GM21786 (cell line): ENCODE results near the gene CNTN5.
"Not testable (repeated sequence)": the region's sequence is repeated elsewhere in the genome, so short reads cannot be mapped to it uniquely, and the experiment has no call there.

ENCODE experiments used
- ATAC-seq: cut with Tn5 transposase; IDR thresholded peaks from one replicate; pipeline ENCODE4 v1.9.1; 2021; ENCODE audit not compliant: unreplicated experiment

CNTN5 gene

DNA sequence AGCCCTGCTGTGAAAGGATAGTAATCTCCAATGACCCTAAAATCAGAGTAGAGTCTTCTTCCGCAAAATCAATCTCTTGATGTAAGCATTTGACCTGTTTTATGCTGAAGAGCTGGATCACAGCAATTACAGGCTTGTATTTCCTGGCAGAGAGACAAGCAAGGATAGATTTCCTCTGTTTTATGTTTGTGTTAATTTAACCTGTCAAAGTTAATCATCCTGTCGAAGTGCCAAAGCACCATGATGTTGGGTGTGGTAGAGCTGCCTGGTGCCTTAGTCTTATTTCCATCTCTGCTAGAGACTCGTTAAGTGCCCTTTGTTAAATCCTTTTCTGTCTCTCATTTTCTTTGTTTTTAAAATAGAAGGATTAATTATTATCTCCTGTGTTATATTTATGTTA, 248.1 kb downstream of the CNTN5 start:
- no peak for ATAC-seq

DNA sequence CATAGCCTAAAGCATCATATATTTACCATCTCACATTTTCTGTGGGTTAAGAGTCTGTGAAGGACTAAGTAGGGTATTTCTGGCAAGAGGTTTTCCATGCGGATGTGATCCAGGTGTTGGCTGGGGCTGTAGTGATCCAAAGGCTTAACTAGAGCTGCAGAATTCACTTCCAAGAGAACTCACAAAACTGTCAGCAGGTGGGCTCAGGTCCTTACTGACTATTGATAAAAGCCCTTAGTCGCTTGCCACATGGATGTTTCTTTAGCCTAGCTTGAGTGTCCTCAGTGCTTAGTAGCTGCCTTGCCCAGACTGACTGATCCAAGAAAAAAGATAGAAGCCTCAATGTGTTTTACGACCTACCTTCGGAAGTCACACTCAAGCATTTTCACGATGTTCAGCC, 250.8 kb downstream of the CNTN5 start:
- no peak for ATAC-seq

DNA sequence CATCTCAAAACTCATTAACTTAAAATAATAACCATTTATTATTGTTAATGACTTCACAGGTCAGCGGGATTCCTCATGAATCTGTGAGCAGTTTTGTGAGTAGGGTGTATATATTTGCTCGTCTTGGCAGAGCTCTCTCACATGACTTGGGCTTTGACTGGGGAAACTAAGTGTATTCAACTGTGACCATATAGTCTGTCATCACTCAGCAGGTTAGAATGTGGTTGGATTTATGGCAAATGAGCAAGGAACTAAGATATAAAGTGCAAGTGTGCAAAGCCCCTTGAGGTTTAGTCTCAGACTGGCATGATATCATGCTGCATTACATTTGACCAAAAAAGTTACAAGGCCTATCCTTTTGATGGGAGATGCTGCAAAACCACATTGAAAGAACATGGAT, 254.8 kb downstream of the CNTN5 start:
- no peak for ATAC-seq

DNA sequence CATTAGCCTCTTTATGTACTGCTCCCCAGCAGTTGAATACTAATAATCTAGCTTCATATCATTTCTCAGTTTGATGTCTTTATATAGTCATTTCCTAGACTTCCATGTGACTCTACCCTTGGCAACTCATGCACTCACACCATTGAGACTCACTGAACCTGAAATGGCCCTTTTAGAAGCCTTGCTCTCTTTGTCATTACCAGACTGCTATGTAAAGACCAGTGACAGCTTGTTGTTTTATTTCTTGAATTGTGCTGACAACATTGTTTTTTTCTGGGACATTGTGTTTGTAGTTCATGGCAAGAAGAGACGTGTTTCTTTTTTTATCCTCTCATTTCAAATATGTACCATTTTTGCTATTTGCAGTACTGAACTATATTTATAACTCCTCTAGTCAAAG, 256.5 kb downstream of the CNTN5 start:
- ATAC-seq, result no peak

DNA sequence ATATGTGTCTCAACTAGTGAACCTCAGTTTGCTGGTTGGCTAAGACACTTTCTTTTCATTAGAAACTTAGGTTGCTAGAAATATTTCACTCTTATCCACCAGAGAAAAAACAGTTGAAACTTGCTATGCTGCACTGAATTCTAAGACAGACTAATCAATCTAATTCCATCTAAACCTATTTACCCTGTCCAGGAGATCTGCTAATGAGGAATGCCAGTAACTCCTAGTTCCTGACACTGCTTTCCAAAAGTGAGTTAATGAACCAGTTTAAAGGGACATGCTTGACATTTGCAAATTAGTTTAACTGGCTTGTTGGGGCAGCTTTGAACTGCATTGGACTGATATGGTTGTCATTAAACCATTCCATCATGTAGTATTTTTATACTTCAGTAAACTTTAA, 258.5 kb downstream of the CNTN5 start:
- ATAC-seq, result no peak

DNA sequence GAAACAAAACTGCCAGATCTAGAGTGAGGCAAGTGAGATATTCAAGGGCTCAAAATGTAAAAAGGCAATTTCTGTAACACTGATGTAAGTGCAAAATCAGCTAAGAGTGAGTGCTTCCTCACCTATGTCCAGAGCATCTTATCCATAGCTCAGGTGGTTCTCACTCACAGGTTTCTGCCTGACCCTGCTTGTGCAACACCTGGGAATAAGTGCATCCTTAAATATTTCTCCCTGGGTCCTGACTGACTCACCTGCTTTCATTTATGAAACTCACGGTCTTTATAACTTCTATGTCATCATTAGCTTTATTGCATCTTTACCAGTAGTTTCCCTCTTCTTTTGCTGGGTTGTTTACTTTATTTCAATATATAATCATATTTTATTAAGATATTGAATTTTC, 260.6 kb downstream of the CNTN5 start:
- no peak for ATAC-seq

DNA sequence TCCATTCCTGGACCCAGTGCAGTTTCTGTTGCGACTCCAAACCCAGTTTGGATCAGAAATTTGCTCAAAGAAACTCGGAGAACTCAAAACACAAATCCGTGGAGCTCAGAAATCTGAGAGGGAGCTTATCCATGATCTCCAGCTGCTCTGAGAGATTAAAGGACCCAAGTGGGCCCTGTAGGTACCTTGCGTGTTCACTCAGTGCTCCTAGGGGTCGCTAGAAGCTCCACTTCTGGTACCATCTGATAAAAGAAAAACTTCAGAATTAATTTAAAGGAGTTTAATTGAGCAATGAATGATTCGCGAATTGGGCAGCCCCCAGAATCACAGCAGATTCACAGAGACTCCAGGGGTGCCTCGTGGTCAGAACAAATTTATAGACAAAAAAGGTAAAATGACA, 277.2 kb downstream of the CNTN5 start:
- not testable (repeated sequence) for ATAC-seq

DNA sequence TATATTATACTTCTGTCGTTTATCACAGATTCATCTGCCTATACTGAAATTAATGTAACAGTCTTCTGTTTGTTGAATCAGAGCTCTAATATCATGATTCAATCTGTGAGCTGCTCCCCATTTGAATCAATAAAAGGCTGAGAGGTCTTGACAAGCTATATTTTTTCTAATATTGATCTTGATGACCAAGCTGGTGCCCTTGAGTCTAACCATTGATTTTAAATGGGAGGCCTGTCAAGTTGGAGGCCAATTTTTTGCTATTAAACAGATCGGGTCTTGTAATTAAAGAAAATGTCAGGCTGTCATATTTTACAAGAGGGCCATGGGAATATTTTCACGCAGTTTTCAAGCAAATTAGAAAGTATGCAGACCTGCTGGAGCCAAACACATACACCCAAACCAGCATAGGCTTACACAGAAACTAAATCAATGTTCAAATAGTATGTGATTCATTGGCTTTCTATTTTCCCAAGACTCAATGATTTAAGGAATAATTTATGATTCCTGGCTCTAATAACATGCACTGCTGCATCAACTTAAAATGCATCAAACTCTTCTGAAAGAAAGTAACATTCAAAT, 286.9 kb downstream of the CNTN5 start:
- no peak for ATAC-seq

DNA sequence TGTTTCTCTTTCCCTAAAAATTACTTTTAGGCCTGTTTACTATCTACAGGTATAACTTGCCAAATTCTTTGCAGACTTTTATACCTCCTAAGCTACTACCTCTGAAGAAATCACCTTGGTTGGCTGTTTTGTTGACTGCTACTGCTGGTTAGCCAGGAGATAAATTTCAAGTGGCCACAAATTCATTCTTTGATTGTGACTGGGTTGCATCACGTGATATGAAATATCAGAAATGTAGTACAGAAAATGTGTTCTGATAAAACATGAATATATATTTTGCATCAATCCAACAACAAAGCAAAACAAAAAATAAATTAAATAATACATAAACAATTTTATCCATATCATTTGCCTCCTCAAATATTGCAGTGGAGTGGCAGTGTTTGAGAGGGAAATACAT, 291.1 kb downstream of the CNTN5 start:
- no peak for ATAC-seq

DNA sequence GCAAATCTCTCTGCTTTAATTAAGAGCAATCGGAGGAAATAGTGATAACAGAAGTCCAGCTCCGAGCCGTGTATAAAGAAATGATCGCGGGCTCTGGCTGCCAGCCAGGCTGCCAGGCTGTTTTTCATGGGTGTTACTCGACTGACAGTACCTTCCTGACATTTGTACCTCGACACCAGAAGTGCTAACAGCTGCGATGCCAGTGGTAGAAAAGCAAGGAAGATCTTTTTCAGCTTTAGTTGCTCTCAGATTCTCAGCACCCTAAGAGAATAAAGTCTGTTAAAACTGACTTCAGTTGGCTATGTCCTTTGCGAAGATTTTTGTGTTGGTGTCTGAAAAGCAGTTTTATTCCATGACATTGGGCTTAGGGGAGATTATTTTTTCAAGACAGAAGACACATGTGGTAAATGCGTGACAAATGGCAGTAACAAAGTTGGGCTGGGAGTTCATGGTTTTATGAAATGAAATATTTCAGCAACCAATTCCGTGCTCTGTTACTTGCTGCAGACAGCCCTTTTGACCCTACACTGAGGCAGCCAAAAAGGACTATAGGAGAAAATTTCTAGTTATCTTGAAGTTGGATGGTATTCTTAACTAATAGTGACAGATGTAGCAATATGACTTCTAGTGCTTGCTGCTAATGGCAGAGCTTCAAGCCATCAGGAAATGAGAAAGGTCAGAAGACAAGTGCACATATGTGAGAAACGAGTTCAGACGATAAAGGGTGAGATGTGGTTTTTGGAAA, 296.2 kb downstream of the CNTN5 start:
- no peak for ATAC-seq

DNA sequence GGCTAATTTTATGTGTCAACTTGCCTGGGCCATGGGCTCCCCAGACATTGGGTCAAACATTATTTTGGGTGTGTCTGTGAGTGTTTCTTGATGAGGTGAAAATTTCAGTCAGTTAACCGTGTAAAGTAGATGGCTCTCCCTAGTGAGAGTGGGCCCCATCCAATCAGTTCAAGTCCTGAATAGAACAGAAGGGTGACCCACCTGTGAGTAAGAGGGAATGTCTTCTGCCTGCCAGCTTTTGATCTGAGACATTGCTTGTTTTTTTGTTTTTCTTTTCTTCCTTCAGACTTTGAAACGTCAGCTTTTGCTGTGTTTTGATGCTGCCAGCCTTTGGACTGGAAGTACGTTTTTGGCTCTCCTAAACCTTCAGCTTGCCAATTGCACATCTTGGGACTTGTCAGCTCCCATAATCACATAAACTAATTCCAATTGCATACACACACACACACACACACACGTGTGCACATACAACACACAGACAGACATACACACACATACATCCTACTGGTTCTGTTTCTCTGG, 300.1 kb downstream of the CNTN5 start:
- ATAC-seq, result no peak

DNA sequence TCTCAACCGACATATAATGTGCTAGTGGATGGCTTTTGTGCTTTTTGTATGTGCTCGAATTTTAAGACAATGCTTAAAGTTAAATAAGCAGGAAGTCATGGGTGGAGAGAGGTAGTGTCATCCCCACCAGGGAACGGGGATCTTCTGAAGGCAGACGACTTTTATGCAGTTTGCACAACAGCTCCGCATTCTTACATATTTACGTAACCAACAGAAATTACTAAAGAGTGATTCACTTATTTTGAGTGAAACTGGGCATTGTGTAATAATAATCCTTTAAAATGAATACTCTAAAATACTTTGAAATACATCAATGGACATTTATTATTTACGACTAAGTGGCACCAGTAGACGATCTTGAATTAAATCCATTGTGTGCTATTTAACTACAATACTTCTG, 305.1 kb downstream of the CNTN5 start:
- ATAC-seq, result no peak

DNA sequence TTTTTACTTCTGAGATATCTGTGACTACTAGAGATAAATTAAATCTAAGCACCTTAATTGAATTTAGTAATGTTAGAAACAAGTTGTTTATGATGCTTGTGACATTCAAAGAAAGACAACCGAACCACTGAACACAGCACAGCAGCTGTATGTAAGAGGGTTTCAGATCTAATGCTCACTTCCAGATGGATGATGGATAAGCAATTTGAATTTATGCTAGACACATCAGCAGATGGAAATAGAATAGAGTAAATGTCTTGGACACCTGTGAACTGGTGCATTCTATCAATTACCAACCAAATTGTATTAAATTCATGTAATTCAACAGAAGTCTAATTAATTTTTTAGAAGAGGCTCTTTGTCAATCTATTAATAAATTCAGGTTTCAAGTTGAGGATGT, 306.3 kb downstream of the CNTN5 start:
- ATAC-seq, result no peak

DNA sequence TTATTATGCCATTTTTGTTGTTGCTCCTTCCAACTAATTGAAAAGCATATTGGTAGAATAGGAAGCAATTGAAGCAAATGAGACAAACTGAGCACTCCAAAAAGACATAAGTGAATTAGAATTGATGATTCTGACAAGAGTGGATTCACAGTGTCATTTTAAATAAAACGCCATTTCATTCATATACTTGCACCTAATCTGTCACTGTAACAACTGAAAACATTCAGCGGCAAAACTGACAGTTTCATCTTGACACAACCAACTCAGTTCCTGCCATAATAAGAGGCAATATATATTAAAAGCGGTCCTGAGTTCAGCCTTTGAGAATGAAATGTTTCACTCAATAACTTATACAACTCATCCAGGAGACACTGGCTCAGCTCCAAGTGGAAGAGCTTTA, 306.8 kb downstream of the CNTN5 start:
- no peak for ATAC-seq

DNA sequence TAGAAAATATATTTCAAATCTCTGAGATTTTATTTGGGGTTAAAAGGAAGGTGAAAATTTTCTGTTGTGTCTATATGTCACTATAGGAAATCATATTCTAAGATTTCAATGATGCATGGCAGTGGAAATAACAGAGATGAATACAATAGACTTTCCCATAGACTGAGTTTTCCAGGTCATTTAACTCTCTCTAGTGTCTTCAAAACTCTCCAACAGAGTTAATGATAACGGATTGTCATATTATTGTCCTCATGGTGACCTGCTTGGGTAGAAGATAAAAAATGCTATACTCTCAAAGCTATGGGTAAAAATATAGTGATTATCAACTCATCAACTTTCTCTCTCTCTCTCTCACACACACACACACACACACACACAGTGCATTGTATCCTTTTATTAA, 312.9 kb downstream of the CNTN5 start:
- ATAC-seq, result no peak

DNA sequence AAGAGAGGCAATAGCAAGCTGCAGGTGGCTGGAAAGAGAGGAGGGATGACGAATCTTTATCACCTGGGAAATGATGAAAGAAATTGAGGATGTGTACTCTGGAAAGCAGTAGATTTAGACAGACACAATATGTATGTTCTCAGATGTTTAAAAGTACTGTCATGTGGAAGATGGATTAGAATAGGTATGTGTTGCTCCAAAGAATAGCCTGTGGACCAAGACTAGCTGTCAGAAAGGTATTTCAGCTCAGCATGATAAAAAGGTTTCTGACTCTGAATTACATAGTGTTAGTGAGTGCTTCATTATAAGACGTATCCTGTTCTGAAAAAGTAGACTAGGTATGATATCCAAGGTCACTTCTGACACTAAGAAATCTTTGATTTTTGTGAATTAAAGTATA, 322.4 kb downstream of the CNTN5 start:
- ATAC-seq, result no peak

DNA sequence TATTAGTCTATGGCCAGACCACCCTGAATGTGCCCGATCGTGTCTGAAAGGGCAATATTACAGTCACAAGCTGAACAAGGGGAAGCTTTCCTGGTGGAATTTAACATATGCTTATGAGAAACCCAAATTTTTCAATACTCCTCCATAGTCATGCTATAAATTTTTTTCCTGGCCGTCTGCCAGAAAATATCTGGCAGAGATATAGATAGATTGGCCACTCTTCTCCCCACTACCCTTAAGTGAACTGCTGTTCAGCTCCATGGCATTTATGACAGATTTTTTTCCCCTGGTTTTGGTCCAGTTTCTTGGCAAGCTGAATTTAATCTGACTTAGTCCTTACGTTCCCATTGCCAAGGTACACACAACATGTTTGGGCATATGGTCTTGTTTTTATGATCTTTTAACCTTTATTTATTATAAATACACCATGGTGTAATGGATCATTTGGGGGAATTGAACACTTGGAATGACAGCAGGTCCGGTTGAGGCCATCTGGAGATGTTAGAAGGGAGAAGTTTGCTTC, 328.5 kb downstream of the CNTN5 start:
- ATAC-seq, result no peak

DNA sequence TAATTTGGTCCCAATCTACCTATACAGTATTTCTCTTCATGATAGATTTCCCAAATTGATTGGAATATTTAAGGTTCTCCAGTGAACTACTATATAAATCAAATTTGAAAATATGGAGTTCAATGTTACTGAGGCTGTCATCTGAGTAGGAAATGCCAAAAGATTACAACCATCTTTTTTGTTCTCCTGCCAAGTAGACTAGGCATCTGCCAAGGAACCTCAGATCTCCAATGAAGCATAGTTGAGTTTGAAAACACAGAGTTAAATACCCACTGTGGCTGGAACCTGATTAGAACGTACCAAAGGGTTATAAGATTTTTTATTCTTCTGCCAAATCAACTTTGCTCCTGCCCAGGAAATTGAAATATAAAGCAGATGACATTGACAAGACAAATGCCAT, 330.9 kb downstream of the CNTN5 start:
- ATAC-seq, result no peak

DNA sequence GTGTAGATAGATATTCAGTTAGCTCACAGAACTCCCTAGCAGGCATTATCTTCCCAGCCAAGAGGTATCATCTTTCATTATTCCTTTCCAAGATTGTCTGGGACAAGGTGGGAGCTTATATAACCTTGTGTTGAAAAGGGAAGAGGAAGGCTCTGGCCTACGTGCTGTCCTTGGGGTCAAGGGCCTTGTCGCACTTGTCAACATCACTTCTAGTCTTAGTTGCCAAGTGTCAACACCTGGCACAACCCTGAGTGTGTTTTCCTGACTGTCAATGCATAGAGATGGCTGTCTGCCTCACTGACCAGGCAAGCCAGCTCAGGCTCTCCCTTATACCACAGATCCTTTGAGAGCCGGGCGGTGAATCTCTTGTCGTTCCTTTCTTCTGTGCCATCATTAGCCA, 331.9 kb downstream of the CNTN5 start:
- ATAC-seq, result no peak

DNA sequence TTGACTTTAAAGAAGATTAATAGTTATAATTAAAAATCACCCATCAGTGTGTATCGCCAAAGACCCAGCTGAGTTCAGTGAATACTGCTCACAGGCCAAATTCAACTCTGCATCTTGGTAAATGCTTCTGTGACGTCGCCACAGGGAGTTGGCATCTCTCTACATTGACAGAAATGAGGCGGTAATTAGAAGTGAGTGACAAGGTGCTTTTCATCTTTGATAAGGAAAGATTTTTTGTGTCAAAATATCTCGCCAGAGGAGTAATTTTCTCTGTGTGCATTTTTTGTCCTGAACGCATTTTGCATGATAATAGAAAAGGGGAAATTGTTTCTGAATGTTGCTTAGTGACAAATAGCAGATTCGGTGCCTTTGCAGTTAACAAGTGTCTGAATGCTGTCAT, 345.8 kb downstream of the CNTN5 start:
- ATAC-seq, result no peak

DNA sequence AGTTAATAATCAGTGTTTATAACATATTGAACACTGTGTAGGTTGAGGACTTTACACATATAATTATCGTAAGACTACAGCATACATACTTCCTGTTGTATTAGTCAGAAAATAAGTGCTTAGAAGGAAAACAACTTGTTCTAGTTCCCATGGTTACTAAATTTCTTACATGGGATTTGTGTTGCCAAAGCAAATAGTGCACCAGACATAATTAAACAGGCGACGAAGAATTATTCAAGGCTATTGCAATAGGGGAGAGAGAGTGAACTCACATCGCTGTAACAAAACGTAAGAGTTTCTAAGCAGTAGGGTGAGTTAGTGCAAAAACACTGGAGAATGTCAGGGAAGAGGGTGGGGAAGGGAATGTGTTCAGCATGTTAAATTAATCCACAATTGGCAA, 347.8 kb downstream of the CNTN5 start:
- ATAC-seq, result no peak

DNA sequence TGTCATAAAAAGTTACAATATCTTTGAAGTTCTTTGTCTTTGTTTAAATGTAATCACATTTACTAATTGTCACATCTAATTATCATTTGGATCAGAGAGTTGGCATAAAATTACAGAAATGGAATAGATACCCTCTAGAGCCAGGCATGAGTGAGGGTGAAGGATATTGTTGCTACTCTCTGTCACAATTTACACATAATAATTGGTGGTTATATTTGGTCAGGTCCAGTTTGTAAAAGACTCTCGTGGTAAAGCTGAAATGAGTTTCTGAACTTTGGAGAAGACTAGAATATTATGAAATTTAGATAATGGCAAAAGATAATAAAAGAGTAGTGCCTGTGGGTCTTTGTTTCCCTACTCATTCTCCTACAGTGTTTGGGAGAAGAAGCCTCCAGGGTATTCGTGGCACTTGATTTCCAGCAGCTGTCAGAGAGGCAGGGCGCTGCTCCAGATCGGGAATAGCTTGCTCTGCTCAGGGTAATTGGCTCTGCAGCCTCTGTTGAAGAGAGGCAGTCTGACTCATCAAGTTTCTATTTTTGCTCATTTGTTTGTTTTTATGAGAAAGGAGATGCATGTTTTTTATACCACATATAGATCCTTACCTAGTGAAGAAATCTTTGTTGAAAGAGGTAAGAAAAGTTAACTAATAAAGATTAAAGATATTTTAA, 349.9 kb downstream of the CNTN5 start:
- no peak for ATAC-seq
